GM12878 (cell line): Measurements from ENCODE around the gene TMEM126A. TPM values are rescaled to one million over a fixed set of nuclear protein-coding genes. Genes with fewer than 3 reads are reported as not detected.

Experiments
- ATAC-seq: fragments of 200-7000 bp; cut with Tn5 transposase; 3 replicates; pipeline ENCODE4 v1.9.1; 2020; ENCODE audit warnings: mild to moderate bottlenecking, moderate library complexity
- BruUV-seq: library from RNA; stranded (reverse); fragments of 400-500 nt; replicated peaks from 2 replicates; lab custom pipeline; 2021; lab: Mats Ljungman, UMichigan
- CTCF ChIA-PET: fragments of 300-600 bp; sonication (Branson Sonifier 250); formaldehyde crosslinking; extraction: SDS; loops from one replicate; lab custom pipeline; 2021; ENCODE audit warnings: inconsistent platforms; lab: Yijun Ruan, JAX
- POLR2A ChIA-PET: fragments of 350-600 bp; formaldehyde crosslinking; extraction: SDS; loops from one replicate; lab custom pipeline; 2021; ENCODE audit warnings: inconsistent platforms; lab: Charles Lee
- RAD21 ChIA-PET: fragments of 300-600 bp; sonication (Branson Sonifier 250); formaldehyde crosslinking; loops from one replicate; lab custom pipeline; 2023; ENCODE audit warnings: antibody characterized with exemption; ENCODE audit not compliant: unreplicated experiment; lab: Charles Lee
- SMC1A ChIA-PET: fragments of 300-600 bp; sonication (Branson Sonifier 250); formaldehyde crosslinking; loops from one replicate; lab custom pipeline; 2023; ENCODE audit not compliant: unreplicated experiment, uncharacterized antibody; lab: Charles Lee
- DNase-seq: peaks from one replicate; pipeline ENCODE4 v3.0.0-alpha.2; 2011; ENCODE audit warnings: low read depth, low spot score
- FAIRE-seq: peaks from 3 replicates; lab custom pipeline; 2011; peaks lifted over from hg19 to GRCh38; lab: Jason Lieb, UNC
- H2AFZ ChIP-seq: 2 replicates; pipeline ENCODE4 v1.6.0; 2011; ENCODE audit warnings: low read depth, low read length, control low read depth; ENCODE audit not compliant: control insufficient read depth
- H3K27ac ChIP-seq: 2 replicates; pipeline ENCODE4 v1.5.1; 2011; ENCODE audit warnings: control low read depth; ENCODE audit not compliant: control insufficient read depth, insufficient read depth
- H3K27me3 ChIP-seq, 2 experiments: replicated peaks in 1 of 2; 2 replicates each; pipeline versions ENCODE4 v1.6.0 to v1.6.1; 2011; ENCODE audit warnings: low read length in 1 of 2; ENCODE audit not compliant: control insufficient read depth in 2 of 2, insufficient read depth in 2 of 2
- H3K36me3 ChIP-seq, 2 experiments: 2 replicates each; pipeline ENCODE4 v1.5.1; 2011; ENCODE audit warnings: low read length in 1 of 2; ENCODE audit not compliant: control insufficient read depth in 2 of 2, insufficient read depth in 2 of 2
- H3K4me1 ChIP-seq: 2 replicates; pipeline ENCODE4 v1.6.1; 2011; ENCODE audit warnings: mild to moderate bottlenecking, low read length, moderate library complexity, mixed read lengths; ENCODE audit not compliant: control insufficient read depth, insufficient read depth
- H3K4me2 ChIP-seq: 2 replicates; pipeline ENCODE4 v1.6.0; 2011; ENCODE audit warnings: control low read depth; ENCODE audit not compliant: control insufficient read depth, insufficient read depth
- H3K4me3 ChIP-seq: fragments of 200-600 bp; sonication (generic); 2 replicates; pipeline ENCODE4 v1.5.1; 2016
- H3K79me2 ChIP-seq: 2 replicates; pipeline ENCODE4 v1.6.0; 2011; ENCODE audit warnings: low read length; ENCODE audit not compliant: control insufficient read depth, insufficient read depth
- H3K9ac ChIP-seq: 2 replicates; pipeline ENCODE4 v1.8.0; 2011; ENCODE audit warnings: low read length, control low read depth, mixed read lengths; ENCODE audit not compliant: control insufficient read depth, insufficient read depth
- H3K9me3 ChIP-seq: replicated peaks from 3 replicates; pipeline ENCODE4 v1.5.1; 2011; ENCODE audit warnings: mild to moderate bottlenecking, low read length; ENCODE audit not compliant: control insufficient read depth, insufficient read depth
- H4K20me1 ChIP-seq: 2 replicates; pipeline ENCODE4 v1.6.0; 2011; ENCODE audit not compliant: control insufficient read depth, insufficient read depth
- CREM ChIP-seq: IDR thresholded peaks from 2 replicates; pipeline ENCODE4 v1.6.1; 2014; ENCODE audit warnings: antibody characterized with exemption, low read depth
- DPF2 ChIP-seq: fragments of 450-650 bp; IDR thresholded peaks from 2 replicates; pipeline ENCODE4 v1.6.1; 2017; ENCODE audit warnings: mild to moderate bottlenecking
- FOXM1 ChIP-seq: IDR thresholded peaks from 2 replicates; pipeline ENCODE4 v1.6.1; 2012; ENCODE audit warnings: low read depth, mild to moderate bottlenecking, inconsistent platforms, low read length, moderate library complexity
- PAX5 ChIP-seq: IDR thresholded peaks from 2 replicates; pipeline ENCODE4 v1.6.1; 2011; ENCODE audit warnings: low read depth, low read length, borderline replicate concordance
- SMC3 ChIP-seq: IDR thresholded peaks from 2 replicates; pipeline ENCODE4 v1.6.1; 2011; ENCODE audit warnings: low read length, improper control_type of control experiment, borderline replicate concordance
- SUPT20H ChIP-seq: IDR thresholded peaks from 2 replicates; pipeline ENCODE4 v1.6.1; 2011; ENCODE audit warnings: low read depth, mild to moderate bottlenecking, low read length, moderate library complexity, borderline replicate concordance; ENCODE audit not compliant: control insufficient read depth
- USF1 ChIP-seq: IDR thresholded peaks from 2 replicates; pipeline ENCODE4 v1.6.1; 2011; ENCODE audit warnings: borderline replicate concordance, low read depth, mild to moderate bottlenecking, moderate library complexity, mixed read lengths, low read length; ENCODE audit not compliant: insufficient read depth; ENCODE audit errors: extremely low read length
- ZBTB4 ChIP-seq: fragments of 450-650 bp; formaldehyde crosslinking; IDR thresholded peaks from 2 replicates; pipeline ENCODE4 v1.4.0; 2022; ENCODE audit warnings: mild to moderate bottlenecking, moderate library complexity
- WGBS: methylation state at CpG from one replicate; pipeline ENCODE4 v1.1.6; 2016; ENCODE audit warnings: low lambda C conversion rate; ENCODE audit not compliant: insufficient replicate concordance, insufficient coverage; ENCODE audit errors: missing lambda C conversion rate; 5-methylcytosine and 5-hydroxymethylcytosine counted together
- in situ Hi-C: fragments of 300-500 bp; cut with MboI; formaldehyde crosslinking; loops from 9 replicates; pipeline ENCODE4 v1.14.3; 2018; ENCODE audit warnings: mixed read lengths
- intact Hi-C: fragments of 100-400 bp; cut with micrococcal nuclease; formaldehyde crosslinking; loops from one replicate; pipeline ENCODE4 v1.14.2; 2022; ENCODE audit not compliant: unreplicated experiment
- polyA plus RNA-seq, 11 experiments: library from polyadenylated mRNA; depleted of rRNA in 4 of 11; unstranded in 6 of 11; stranded (reverse) in 5 of 11; fragments of >200 nt; fragmentation: Nextera tagmentation in 4 of 11; fragmentation: Illumina TruSeq in 1 of 11; extraction: Ambion mirVana in 4 of 11; extraction: Trizol in 1 of 11; gene quantifications; 1 replicate in 1 of 11; 2 replicates in 10 of 11; pipeline versions ENCODE4 v1.2.1 to v1.2.3, GENCODE V29; 2011 to 2016; ENCODE audit warnings: inconsistent platforms in 2 of 11, missing spikeins in 2 of 11, low read depth in 1 of 11
- total RNA-seq, 4 experiments: library from RNA; depleted of rRNA in 3 of 4; stranded (reverse); fragments of >200 nt in 3 of 4; fragmentation: Illumina TruSeq in 1 of 4; extraction: Trizol in 1 of 4; gene quantifications; 2 replicates each; pipeline versions ENCODE4 v1.2.1 to v1.2.3, GENCODE V29; 2013 to 2021

Gene TMEM126A
- total and polyA plus RNA-seq, 10 of the 15 experiments (the other 5 are each of a cell fraction or from before 2014, with no cell fraction given): 38.6 to 208 (median 71.7) TPM

GRCh38 chr11:85661972-85662664, 14.4 kb downstream of the TMEM126A start:
- intact Hi-C loops (loop anchor here (10.0 kb wide), 1 partner anchor 633 kb away; no protein-coding TSS in a partner anchor), in situ Hi-C loops (no loop called here)
- BruUV-seq: no TSS peak
- H3K79me2 ChIP-seq: peaks cover 73% of the 10 kb centered on the region
- DNase-seq (no peak), ATAC-seq (no peak), FAIRE-seq (no peak)
- CTCF ChIA-PET: interaction anchor here (1.1 kb wide), 1 partner anchor 12 kb away, joined by 3 read pairs; no protein-coding TSS in a partner anchor
- RAD21 ChIA-PET: interaction anchor here (2.0 kb wide), 1 partner anchor 14 kb away, joined by 10 read pairs; the partner anchor contains the start of gene TMEM126A
- SMC1A ChIA-PET: interaction anchor here (1.2 to 8.2 kb wide), 3 partner anchors 14 to 25 kb away, joined by 4 to 66 read pairs (median 4); partner anchors contain the start of gene TMEM126A
- H3K27ac ChIP-seq: no peak overlapping the region
- peak overlapping the region; percentile 91 for H3K4me3 ChIP-seq
- H3K9ac ChIP-seq: peak overlapping the region; percentile 5
- TF ChIP-seq FOXM1: no peak
- peaks cover 10% of the 10 kb centered on the region; the same call in 1 of the 2 replicates for H4K20me1 ChIP-seq
- H3K9me3 ChIP-seq: no peaks in the 10 kb centered on the region
- no peaks in the 10 kb centered on the region for H3K27me3 ChIP-seq
- no peak overlapping the region for H2AFZ ChIP-seq
- H3K36me3 ChIP-seq: peaks cover 0 to 20% of the 10 kb centered on the region in 2 experiments; a peak in 3 of 4 replicates
- POLR2A ChIA-PET: interaction anchor here (1.8 to 6.7 kb wide), 2 partner anchors 14 to 34 kb away, joined by 5 to 43 read pairs; partner anchors contain the start of genes TMEM126A and TMEM126B
- H3K4me1 ChIP-seq: no peaks in the 10 kb centered on the region
- WGBS: 9% methylated on average over 4 of the region's 4 CpGs
- H3K4me2 ChIP-seq: peak overlapping the region; percentile 91

GRCh38 chr11:85663080-85663752, 15.4 kb downstream of the TMEM126A start:
- peak overlapping the region; percentile 91 for H3K4me3 ChIP-seq
- in situ Hi-C loops (no loop called here), intact Hi-C loops (loop anchor here (10.0 kb wide), 1 partner anchor 632 kb away; no protein-coding TSS in a partner anchor)
- H3K27me3 ChIP-seq: no peaks in the 10 kb centered on the region
- ChIA-PET POLR2A (interaction anchor here (0.6 to 6.7 kb wide), 4 partner anchors 9 to 37 kb away, joined by 5 to 43 read pairs (median 8); partner anchors contain the start of genes DLG2, TMEM126A and TMEM126B), RAD21 (interaction anchor here (2.9 kb wide), 1 partner anchor 35 kb away, joined by 10 read pairs; the partner anchor contains the start of genes DLG2 and TMEM126B), SMC1A (interaction anchor here (0.6 to 8.2 kb wide), 5 partner anchors 10 to 37 kb away, joined by 3 to 66 read pairs (median 3); partner anchors contain the start of gene TMEM126A), CTCF (interaction anchor here (0.6 to 4.0 kb wide), 4 partner anchors 8 to 35 kb away, joined by 3 to 21 read pairs (median 4); partner anchors contain the start of genes CCDC89, TMEM126A and TMEM126B)
- H4K20me1 ChIP-seq: peaks cover 10% of the 10 kb centered on the region; the same call in 1 of the 2 replicates
- H3K9ac ChIP-seq: peak overlapping the region; percentile 95
- peak overlapping the region; percentile 87 for H3K27ac ChIP-seq
- no peak for FAIRE-seq
- no peaks in the 10 kb centered on the region for H3K9me3 ChIP-seq
- no peaks in the 10 kb centered on the region for H3K4me1 ChIP-seq
- H3K4me2 ChIP-seq: peak overlapping the region; percentile 91
- peaks cover 0 to 16% of the 10 kb centered on the region in 2 experiments; a peak in 2 of 4 replicates for H3K36me3 ChIP-seq
- no peak overlapping the region for H2AFZ ChIP-seq
- ATAC-seq: peak; percentile 11
- BruUV-seq: TSS peak; percentile 55
- WGBS: under 1% methylated on average over 10 of the region's 10 CpGs
- DNase-seq: no peak
- H3K79me2 ChIP-seq: peaks cover 69% of the 10 kb centered on the region
- TF ChIP-seq CREM (no peak), DPF2 (no peak), ZBTB4 (no peak), SMC3 (no peak), USF1 (no peak), PAX5 (no peak), SUPT20H (no peak)
